Stimulated activated CD4-positive, alpha-beta T cell treated with anti-CD3 and anti-CD28 coated beads, TNF-alpha, amount 100 ng/mL, for 24 hours (primary cell): ENCODE results near the gene TNS2.
"Not testable (repeated sequence)": the region's sequence is repeated elsewhere in the genome, so short reads cannot be mapped to it uniquely, and the experiment has no call there.

Experiments
- DNase-seq, 3 experiments: peaks; one replicate each; pipeline ENCODE4 v3.0.0-alpha.2; 2020; ENCODE audit warnings: low read depth in 3 of 3

Gene TNS2

GRCh38 chr12:53049571-53050318, at the start of gene TNS2:
Gene TNS2, plus strand, starts transcription at chr12:53050065. Its CDS starts 121 bp downstream, at chr12:53050186.
- DNase-seq, result no peak

GRCh38 chr12:53004178-53004577, 45.7 kb upstream of the TNS2 start:
- DNase-seq, result no peak

- DNase-seq, result no peak
These were observed 45.3 kb upstream of the TNS2 start for GRCh38 chr12:53004582-53004981.

- no peak for DNase-seq
These were observed 44.5 kb upstream of the TNS2 start for GRCh38 chr12:53005215-53005985.

- DNase-seq, result peak; percentile 99 to 100 (median 100)
These were observed 43.7 kb upstream of the TNS2 start, which contains the start of gene EIF4B for GRCh38 chr12:53005986-53006809. Gene EIF4B, plus strand, starts transcription at chr12:53006456. Its CDS starts 28 bp downstream, at chr12:53006484.

- peak; percentile 71 to 83 (median 77) for DNase-seq
These were observed 43.0 kb upstream of the TNS2 start for GRCh38 chr12:53006810-53007309.

- DNase-seq, result no peak
These were observed 42.5 kb upstream of the TNS2 start for GRCh38 chr12:53007343-53007742.

- not testable (repeated sequence) for DNase-seq
These were observed 41.1 kb upstream of the TNS2 start for GRCh38 chr12:53008760-53009159.

GRCh38 chr12:53010955-53011354, 38.9 kb upstream of the TNS2 start:
- DNase-seq, result no peak

GRCh38 chr12:53011889-53012288, 38.0 kb upstream of the TNS2 start:
- no peak for DNase-seq

GRCh38 chr12:53012928-53013327, 36.9 kb upstream of the TNS2 start:
- DNase-seq, result no peak

GRCh38 chr12:53014709-53015108, 35.2 kb upstream of the TNS2 start:
- no peak for DNase-seq

- no peak for DNase-seq
These were observed 24.6 kb upstream of the TNS2 start for GRCh38 chr12:53025250-53025649.

GRCh38 chr12:53027014-53027413, 22.9 kb upstream of the TNS2 start:
- not testable (repeated sequence) for DNase-seq

GRCh38 chr12:53031616-53032015, 18.2 kb upstream of the TNS2 start:
- DNase-seq, result no peak

GRCh38 chr12:53033832-53034231, 16.0 kb upstream of the TNS2 start:
- not testable (repeated sequence) for DNase-seq

GRCh38 chr12:53034459-53034858, 15.4 kb upstream of the TNS2 start:
- no peak for DNase-seq

- no peak for DNase-seq
These were observed 13.1 kb upstream of the TNS2 start for GRCh38 chr12:53036802-53037201.

- DNase-seq, result no peak
These were observed 10.0 kb upstream of the TNS2 start for GRCh38 chr12:53039851-53040250.

GRCh38 chr12:53042607-53043454, 7.0 kb upstream of the TNS2 start:
- DNase-seq, result no peak

GRCh38 chr12:53044052-53044581, 5.7 kb upstream of the TNS2 start:
- no peak for DNase-seq
